NB4 (cell line): ENCODE data around the gene SMPD3.

Source experiments
- DNase-seq: peaks from one replicate; pipeline ENCODE4 v3.0.0; 2010; ENCODE audit warnings: low read depth
- H3K4me3 ChIP-seq: one replicate; pipeline ENCODE4 v1.5.1; 2011; ENCODE audit warnings: mild to moderate bottlenecking, low read depth, low read length, moderate library complexity
- CTCF ChIP-seq: IDR thresholded peaks from one replicate; pipeline ENCODE4 v1.5.1; 2012; ENCODE audit warnings: low read depth, low read length
- MAX ChIP-seq: IDR thresholded peaks from 2 replicates; pipeline ENCODE4 v1.6.1; 2011; ENCODE audit warnings: low read depth, low read length
- MYC ChIP-seq: IDR thresholded peaks from 2 replicates; pipeline ENCODE4 v1.6.1; 2011; ENCODE audit warnings: low read depth, low read length
- POLR2A ChIP-seq: IDR thresholded peaks from 2 replicates; pipeline ENCODE4 v1.6.1; 2011; ENCODE audit warnings: mild to moderate bottlenecking; ENCODE audit not compliant: insufficient read length; ENCODE audit errors: extremely low read depth

Gene SMPD3

GRCh38 chr16:68351991-68352431, 96.3 kb downstream of the SMPD3 start:
- TF ChIP-seq MYC (no peak), CTCF (no peak), MAX (no peak), POLR2A (no peak)
- DNase-seq = no peak
- no peak overlapping the region for H3K4me3 ChIP-seq

- H3K4me3 ChIP-seq = no peak overlapping the region
- no peak for TF ChIP-seq CTCF
- no peak for TF ChIP-seq POLR2A
- TF ChIP-seq MAX = no peak
- TF ChIP-seq MYC = no peak
- no peak for DNase-seq
Measured at GRCh38 chr16:68351463-68351862, 96.8 kb downstream of the SMPD3 start.

DNA sequence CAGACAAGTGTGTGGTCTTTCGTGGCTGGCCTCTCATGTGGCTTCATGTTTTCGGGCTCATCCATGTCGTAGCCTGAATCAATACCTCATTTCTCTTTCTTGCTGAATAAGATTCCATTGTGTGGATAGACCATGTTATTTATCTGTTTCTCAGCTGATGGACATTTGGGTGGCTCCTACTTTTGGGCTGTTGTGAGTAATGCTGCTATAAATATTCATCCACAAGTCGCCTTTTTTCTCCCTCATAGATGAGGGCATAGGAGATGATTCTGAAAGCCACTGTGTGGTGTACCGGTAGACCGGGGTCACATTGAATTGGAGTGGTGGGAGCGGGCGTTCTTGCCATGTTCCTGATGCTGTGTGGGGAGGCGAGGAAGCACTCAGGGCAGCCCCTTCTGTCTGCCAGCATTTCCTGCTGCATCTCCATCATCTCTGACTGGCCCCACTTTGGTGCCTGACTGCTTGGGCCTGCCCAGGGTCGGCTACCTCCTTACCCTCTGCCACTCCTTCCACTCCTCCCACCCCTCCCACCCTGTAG, 97.4 kb downstream of the SMPD3 start:
- DNase-seq = no peak
- TF ChIP-seq POLR2A (no peak), MAX (no peak)
- no peak overlapping the region for H3K4me3 ChIP-seq

GRCh38 chr16:68349838-68350410, 98.4 kb downstream of the SMPD3 start:
- DNase-seq = no peak

DNA sequence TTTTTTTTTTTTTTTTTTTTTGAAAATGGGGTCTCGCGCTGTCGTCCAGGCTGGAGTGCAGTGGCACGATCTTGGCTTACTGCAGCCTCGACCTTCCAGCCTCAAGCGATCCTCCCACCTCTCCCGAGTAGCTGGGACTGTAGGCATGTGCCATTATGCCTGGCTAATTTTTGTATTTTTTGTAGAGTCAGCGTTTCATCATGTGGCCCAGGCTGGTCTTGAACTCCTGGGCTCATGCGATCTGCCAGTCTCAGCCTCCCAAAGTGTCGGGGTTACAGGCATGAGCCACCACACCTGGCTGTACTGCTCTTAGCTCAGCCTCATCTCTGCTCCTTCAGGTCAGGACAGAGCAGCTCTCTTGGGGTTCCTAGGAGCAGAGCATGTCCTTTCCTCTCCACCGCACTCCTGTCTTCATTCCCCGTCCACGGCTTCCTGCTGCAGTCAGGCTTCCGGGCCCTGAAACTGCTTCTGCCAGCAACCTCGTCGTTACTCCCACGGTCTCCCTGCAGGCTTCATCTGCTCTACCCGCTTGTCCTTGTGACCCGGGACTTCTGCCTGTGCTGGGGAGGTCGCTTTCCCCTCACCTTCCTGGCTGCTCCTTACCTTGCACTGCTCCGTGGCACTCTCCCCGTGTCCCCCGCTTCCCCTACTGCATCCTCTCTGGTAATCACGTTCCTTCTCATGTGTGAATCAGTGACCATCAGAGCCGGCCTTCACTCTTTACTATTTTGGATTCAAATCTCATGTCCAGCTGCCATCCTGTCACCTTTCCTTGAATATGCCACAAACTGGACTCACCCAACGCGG, 99.5 kb downstream of the SMPD3 start:
- DNase-seq = no peak
- no peak for TF ChIP-seq MAX
- TF ChIP-seq POLR2A = no peak
- no peak for TF ChIP-seq CTCF
- TF ChIP-seq MYC = no peak

More at GRCh38 chr16:68349838-68350410, 98.4 kb downstream of the SMPD3 start:
- TF ChIP-seq MYC (no peak), CTCF (no peak), POLR2A (no peak), MAX (no peak)
- H3K4me3 ChIP-seq = no peak overlapping the region

GRCh38 chr16:68347605-68348004, 100.7 kb downstream of the SMPD3 start:
- H3K4me3 ChIP-seq = no peak overlapping the region
- DNase-seq = no peak
- TF ChIP-seq MYC (no peak), MAX (no peak), POLR2A (no peak), CTCF (no peak)

More for the DNA sequence above, 99.5 kb downstream of the SMPD3 start:
- no peak overlapping the region for H3K4me3 ChIP-seq
